ENCODE data around the gene GMPR2.
A peak's percentile ranks its signal among the peaks of the same experiment; 100 is the strongest.

Gene GMPR2

GRCh38 chr14:24268225-24268624 lies 35.5 kb downstream of the GMPR2 start:
- DNase-seq (ENCODE audit: low spot score): no peak

- DNase-seq (ENCODE audit: low spot score): no peak
Measured at GRCh38 chr14:24269368-24269767, 36.6 kb downstream of the GMPR2 start.

GRCh38 chr14:24269910-24270536 lies 37.3 kb downstream of the GMPR2 start:
- DNase-seq (ENCODE audit: low spot score): no peak

- DNase-seq (ENCODE audit: low spot score): no peak
Measured at GRCh38 chr14:24270537-24271133, 37.9 kb downstream of the GMPR2 start.

- DNase-seq (ENCODE audit: low spot score): peak; percentile 93
Measured at GRCh38 chr14:24271134-24271833, 38.6 kb downstream of the GMPR2 start, which contains the start of gene RABGGTA. RABGGTA (minus strand) TSS chr14:24271597; CDS start chr14:24271115, 482 bp downstream.

- no peak for DNase-seq (ENCODE audit: low spot score)
Measured at GRCh38 chr14:24271834-24272263, 39.1 kb downstream of the GMPR2 start.

- DNase-seq (ENCODE audit: low spot score): no peak
Measured at GRCh38 chr14:24272467-24272866, 39.7 kb downstream of the GMPR2 start.

- DNase-seq (ENCODE audit: low spot score): peak; percentile 44
Measured at GRCh38 chr14:24273422-24273998, 40.8 kb downstream of the GMPR2 start.

- DNase-seq (ENCODE audit: low spot score): no peak
Measured at GRCh38 chr14:24274101-24274543, 41.4 kb downstream of the GMPR2 start.

GRCh38 chr14:24277071-24277470 lies 44.3 kb downstream of the GMPR2 start:
- DNase-seq (ENCODE audit: low spot score): no peak

GRCh38 chr14:24277606-24278321 lies 45.0 kb downstream of the GMPR2 start:
- no peak for DNase-seq (ENCODE audit: low spot score)

- no peak for DNase-seq (ENCODE audit: low spot score)
Measured at GRCh38 chr14:24278424-24278823, 45.7 kb downstream of the GMPR2 start.

GRCh38 chr14:24279301-24280186 lies 46.8 kb downstream of the GMPR2 start:
- no peak for DNase-seq (ENCODE audit: low spot score)

GRCh38 chr14:24280797-24281460 lies 48.2 kb downstream of the GMPR2 start:
- DNase-seq (ENCODE audit: low spot score): no peak

- no peak for DNase-seq (ENCODE audit: low spot score)
Measured at GRCh38 chr14:24281636-24282035, 48.9 kb downstream of the GMPR2 start.

- DNase-seq (ENCODE audit: low spot score): no peak
Measured at GRCh38 chr14:24282736-24283135, 50.0 kb downstream of the GMPR2 start.

- no peak for DNase-seq (ENCODE audit: low spot score)
Measured at GRCh38 chr14:24283796-24284460, 51.2 kb downstream of the GMPR2 start.

GRCh38 chr14:24284501-24285035 lies 51.8 kb downstream of the GMPR2 start:
- no peak for DNase-seq (ENCODE audit: low spot score)

- no peak for DNase-seq (ENCODE audit: low spot score)
Measured at GRCh38 chr14:24285351-24285750, 52.6 kb downstream of the GMPR2 start.

GRCh38 chr14:24286996-24287395 lies 54.3 kb downstream of the GMPR2 start:
- no peak for DNase-seq (ENCODE audit: low spot score)
